GM19025 (cell line): ENCODE data around the gene TMEM132C.

ENCODE experiments used
- ATAC-seq: cut with Tn5 transposase; IDR thresholded peaks from one replicate; pipeline ENCODE4 v1.9.1; 2021; ENCODE audit warnings: mild to moderate bottlenecking, low read depth, moderate library complexity; ENCODE audit not compliant: unreplicated experiment

The TMEM132C gene

DNA sequence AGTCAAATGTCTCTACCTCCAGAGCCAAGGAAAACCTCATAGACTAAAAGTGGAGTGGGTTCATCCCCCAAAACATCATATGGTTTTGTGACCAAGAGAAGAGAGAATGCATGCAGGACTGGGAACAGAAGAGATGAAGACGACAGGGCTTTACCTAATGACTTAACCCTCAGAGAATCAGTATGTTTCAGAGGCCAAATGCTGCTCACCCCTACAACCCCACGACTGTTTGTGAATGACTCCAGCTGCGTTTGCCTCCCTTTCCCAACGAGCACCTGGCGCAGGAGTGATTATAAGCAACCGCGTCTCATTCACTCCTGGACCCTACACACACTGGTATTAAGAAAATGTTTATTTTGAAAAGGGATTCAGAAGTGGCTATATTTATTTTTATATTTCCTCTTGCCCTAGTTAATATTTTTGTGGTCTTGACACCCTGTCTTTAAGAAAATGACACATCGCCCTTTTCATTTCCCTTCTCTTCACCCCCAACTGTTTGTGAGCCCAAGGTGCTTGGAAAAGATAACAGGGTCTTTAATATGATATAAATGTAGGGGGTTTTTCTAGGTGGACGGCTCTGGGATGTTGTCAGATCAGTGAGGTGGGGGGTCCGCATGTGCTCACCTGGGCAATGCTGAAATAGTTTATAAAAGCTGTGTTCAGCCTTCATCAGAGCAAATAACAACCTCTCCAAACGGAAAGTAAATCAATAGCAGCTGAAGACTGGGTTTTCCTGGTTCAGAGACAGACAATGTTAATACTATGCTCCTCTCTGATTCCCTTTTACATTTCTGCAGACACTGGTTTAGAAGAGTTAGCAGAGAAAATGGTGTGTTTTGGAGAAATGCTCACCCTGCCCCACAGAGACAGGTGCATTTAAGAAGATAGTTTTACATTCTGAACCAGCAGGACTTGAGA is 479.1 kb downstream of the TMEM132C start:
- ATAC-seq: no peak

DNA sequence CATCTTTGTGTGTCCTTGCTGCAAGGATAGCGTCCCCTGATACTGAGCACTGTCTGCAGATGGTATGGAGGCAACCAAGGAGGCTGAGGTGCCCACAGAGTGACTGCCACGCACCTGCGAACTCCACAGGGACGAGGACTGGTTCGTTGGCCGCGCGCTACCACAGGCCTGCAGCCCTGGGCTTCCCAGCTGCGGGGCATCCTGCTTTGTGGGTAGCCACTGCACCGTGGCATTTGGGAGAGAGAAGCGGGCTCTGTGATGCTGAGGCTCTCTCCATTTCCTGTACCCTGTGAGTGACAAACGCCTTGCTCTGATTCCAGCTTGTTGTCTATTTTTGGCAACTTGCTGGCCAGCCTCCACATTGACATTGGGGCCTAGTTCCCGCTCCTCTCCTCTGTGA is 480.5 kb downstream of the TMEM132C start:
- ATAC-seq: no peak

DNA sequence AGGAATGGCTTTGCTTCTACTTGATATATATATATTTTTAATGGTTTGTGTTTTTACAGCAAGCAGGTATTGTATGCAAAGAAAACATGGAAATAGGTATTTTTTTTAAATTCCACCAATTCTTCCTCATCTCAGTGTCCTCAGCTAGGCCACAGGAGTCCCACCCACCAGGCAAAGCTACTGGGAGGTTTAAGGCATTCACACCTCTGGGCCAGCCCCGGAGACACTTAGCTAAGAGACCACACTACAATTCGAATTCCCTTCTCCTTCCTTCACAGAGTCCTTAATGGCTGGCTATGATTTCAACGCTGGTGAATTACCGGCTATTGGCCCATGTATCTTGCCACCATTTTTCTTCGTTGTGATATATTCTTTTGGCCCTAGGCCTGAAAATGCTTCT is 485.4 kb downstream of the TMEM132C start:
- no peak for ATAC-seq

DNA sequence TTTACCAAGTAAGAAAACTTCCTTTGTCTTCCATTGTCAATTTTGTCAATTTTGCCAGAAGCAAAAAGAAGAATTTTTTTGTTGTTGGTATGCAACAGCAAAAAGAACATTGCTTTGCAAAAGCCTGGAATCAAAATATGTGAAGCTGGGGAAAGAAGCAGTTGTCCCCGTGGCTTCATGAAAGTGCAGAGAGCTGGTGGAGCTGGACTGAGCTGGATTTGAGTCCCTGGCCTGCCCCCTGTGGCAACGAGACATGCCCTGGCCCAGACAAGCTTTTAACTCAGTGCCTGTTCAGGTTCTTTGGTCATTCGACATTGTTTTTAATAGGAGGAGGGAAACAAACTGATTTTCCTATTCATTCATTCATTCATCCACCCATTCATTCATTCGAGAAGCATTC is 486.5 kb downstream of the TMEM132C start:
- no peak for ATAC-seq

DNA sequence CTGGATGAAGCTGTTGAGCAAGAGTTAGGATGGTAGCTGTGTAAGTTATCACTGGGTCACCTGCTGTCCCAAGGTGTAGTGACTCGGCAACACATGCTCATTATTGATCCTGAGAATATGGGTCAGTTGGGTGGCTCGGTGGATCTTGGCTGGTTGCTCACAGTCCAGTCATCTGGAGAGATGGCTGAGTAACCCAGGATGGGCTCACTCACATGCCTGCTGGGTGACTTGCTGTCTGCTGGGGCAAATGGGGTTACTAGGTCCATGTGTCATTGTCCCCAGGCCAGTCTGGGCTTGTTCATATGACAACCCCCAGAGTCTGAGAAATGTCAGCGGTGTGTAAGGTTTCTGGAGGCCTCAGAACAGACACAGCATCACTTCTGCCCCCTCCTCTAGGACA is 487.3 kb downstream of the TMEM132C start:
- ATAC-seq: no peak

DNA sequence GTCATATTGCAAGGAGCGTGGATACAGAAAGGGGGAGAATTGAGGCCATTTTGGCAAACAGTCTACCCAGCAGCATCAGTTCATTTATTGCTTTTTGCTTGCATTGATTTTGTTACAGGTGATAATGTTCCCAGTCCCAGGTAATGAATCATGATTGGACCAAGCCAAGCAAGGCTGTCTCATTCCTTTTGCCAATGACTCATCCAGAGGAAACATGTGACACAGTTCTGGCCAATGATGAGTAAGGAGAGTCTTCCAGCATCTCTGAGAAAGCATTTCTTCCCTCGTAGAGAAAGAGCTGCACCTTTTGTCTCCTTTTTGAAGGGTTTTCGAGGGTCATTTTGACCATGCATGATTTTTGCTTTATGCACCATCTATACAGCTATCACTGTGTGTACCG is 488.6 kb downstream of the TMEM132C start:
- no peak for ATAC-seq
